ENCODE measurements around the gene GPR152. TPM values are rescaled to one million over a fixed set of nuclear protein-coding genes. Genes with fewer than 3 reads are reported as not detected.

GPR152 gene
- polyA plus RNA-seq, 2 of the 4 experiments (the other 2 are of a cell fraction), result not detected

- DNase-seq (ENCODE audit: low read depth in 1 of 2, low spot score in 1 of 2) (no peak), ATAC-seq (peak in 1 of 2 experiments; percentile 8; a peak in 3 of 6 replicates), FAIRE-seq (no peak)
- Histone ChIP-seq H3K4me3 (peak overlapping the region; percentile 73), H3K9me3 (no peaks in the 10 kb centered on the region), H3K27ac (peak overlapping the region; percentile 77 to 94), H3K4me1 (peaks cover 11% of the 10 kb centered on the region; the same call in 2 of the 3 replicates), H3K4me2 (peak overlapping the region; percentile 85)
- POLR2A ChIA-PET, result interaction anchor here (0.5 to 1.6 kb wide), 5 partner anchors 10 to 815 kb away, joined by 3 to 5 read pairs (median 4); partner anchors contain the start of gene AIP
- WGBS (ENCODE audit: missing lambda C conversion rate), result 48% methylated on average over 12 of the region's 12 CpGs
- CTCF ChIA-PET, result interaction anchor here (0.7 to 1.4 kb wide), 6 partner anchors 9 to 167 kb away, joined by 3 to 6 read pairs (median 3); partner anchors contain the start of genes PPP1CA and PTPRCAP
- TF ChIP-seq HES2 (IDR thresholded peaks at IDR 0.05) (no peak), FOXS1 (CRISPR knock-in tag; IDR thresholded peaks at IDR 0.05) (no peak), CBX8 (IDR thresholded peaks at IDR 0.05) (no peak), FOSL2 (IDR thresholded peaks at IDR 0.05) (no peak), FOSL2 (CRISPR knock-in tag; IDR thresholded peaks at IDR 0.05) (no peak), RNF2 (IDR thresholded peaks at IDR 0.05; ENCODE audit: borderline replicate concordance, low read depth) (no peak), POLR2A (IDR thresholded peaks at IDR 0.05; ENCODE audit: low read length) (no peak), NR3C1 (IDR thresholded peaks at IDR 0.05) (no peak), ATOH8 (CRISPR knock-in tag; IDR thresholded peaks at IDR 0.05; ENCODE audit: low read depth) (no peak), SREBF2 (IDR thresholded peaks at IDR 0.05) (no peak), FOSB (CRISPR knock-in tag; IDR thresholded peaks at IDR 0.05) (no peak), CHD2 (IDR thresholded peaks at IDR 0.05; ENCODE audit: low read length, partially characterized antibody) (no peak), ELK1 (IDR thresholded peaks at IDR 0.05; ENCODE audit: low read depth, low read length) (no peak), POLR2AphosphoS2 (conservative IDR thresholded peaks at IDR 0.05; ENCODE audit: low read length) (no peak), MYC (IDR thresholded peaks at IDR 0.05; ENCODE audit: borderline replicate concordance, low read length) (no peak), CEBPB (IDR thresholded peaks at IDR 0.05) (no peak), SMC3 (IDR thresholded peaks at IDR 0.05) (no peak)
- TF ChIP-seq, protein P1, sequence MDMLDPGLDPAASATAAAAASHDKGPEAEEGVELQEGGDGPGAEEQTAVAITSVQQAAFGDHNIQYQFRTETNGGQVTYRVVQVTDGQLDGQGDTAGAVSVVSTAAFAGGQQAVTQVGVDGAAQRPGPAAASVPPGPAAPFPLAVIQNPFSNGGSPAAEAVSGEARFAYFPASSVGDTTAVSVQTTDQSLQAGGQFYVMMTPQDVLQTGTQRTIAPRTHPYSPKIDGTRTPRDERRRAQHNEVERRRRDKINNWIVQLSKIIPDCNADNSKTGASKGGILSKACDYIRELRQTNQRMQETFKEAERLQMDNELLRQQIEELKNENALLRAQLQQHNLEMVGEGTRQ (IDR thresholded peaks at IDR 0.05), result no peak
These were observed 23.4 kb downstream of the GPR152 start for GRCh38 chr11:67429038-67429668.

- peak within 1 kb of the TSS; percentile 77 to 94 for H3K27ac ChIP-seq
- ATAC-seq (peak; percentile 81 to 90), DNase-seq (ENCODE audit: low read depth in 1 of 2, low spot score in 1 of 2) (peak; percentile 98 to 99), FAIRE-seq (no peak)
- 6% methylated on average over 49 of the region's 68 CpGs for WGBS (ENCODE audit: missing lambda C conversion rate)
- ChIA-PET POLR2A (interaction anchor here (0.5 to 1.6 kb wide), 7 partner anchors 10 to 814 kb away, joined by 3 to 5 read pairs (median 3); partner anchors contain the start of genes AIP, POLD4 and PPP1CA), CTCF (interaction anchor here (1.1 to 1.4 kb wide), 4 partner anchors 9 to 111 kb away, joined by 3 to 6 read pairs (median 3); partner anchors contain the start of genes PPP1CA and PTPRCAP)
- peak within 1 kb of the TSS; percentile 85 for H3K4me2 ChIP-seq
- H3K4me1 ChIP-seq, result peaks cover 11% of the 10 kb centered on the region; the same call in 2 of the 3 replicates
- H3K9me3 ChIP-seq, result no peaks in the 10 kb centered on the region
- H3K4me3 ChIP-seq, result peak within 1 kb of the TSS; percentile 73
- TF ChIP-seq E2F6 (IDR thresholded peaks at IDR 0.05; ENCODE audit: borderline replicate concordance, low read depth), result no peak
- TF ChIP-seq HES2 (IDR thresholded peaks at IDR 0.05), result no peak
- TF ChIP-seq TP53 (CRISPR knock-in tag; IDR thresholded peaks at IDR 0.05), result no peak
- TF ChIP-seq JUN (IDR thresholded peaks at IDR 0.05), result peak in 1 of 2 experiments; percentile 77; a peak in 3 of 5 replicates
- no peak for TF ChIP-seq FOSL2 (IDR thresholded peaks at IDR 0.05)
- 0 out of 2 replicates have a peak, but pooled peaks have one; percentile 24 for TF ChIP-seq FOSL2 (CRISPR knock-in tag; IDR thresholded peaks at IDR 0.05)
- TF ChIP-seq EP300 (IDR thresholded peaks at IDR 0.05), result no peak
- no peak for TF ChIP-seq CHD4 (IDR thresholded peaks at IDR 0.05; ENCODE audit: borderline replicate concordance)
- no peak for TF ChIP-seq HOXA7 (CRISPR knock-in tag; IDR thresholded peaks at IDR 0.05)
- TF ChIP-seq HOXB5 (CRISPR knock-in tag; IDR thresholded peaks at IDR 0.05), result no peak
- no peak for TF ChIP-seq SREBF2 (IDR thresholded peaks at IDR 0.05)
- no peak for TF ChIP-seq POLR2AphosphoS2 (conservative IDR thresholded peaks at IDR 0.05; ENCODE audit: low read length)
- TF ChIP-seq RAD21 (conservative IDR thresholded peaks at IDR 0.05 in 1 of 2, IDR thresholded peaks at IDR 0.05 in 1 of 2), result no peak
- TF ChIP-seq NPAS2 (CRISPR knock-in tag; IDR thresholded peaks at IDR 0.05; ENCODE audit: borderline replicate concordance), result no peak
- TF ChIP-seq MAFK (IDR thresholded peaks at IDR 0.05; ENCODE audit: partially characterized antibody), result no peak
- TF ChIP-seq PBX3 (IDR thresholded peaks at IDR 0.05), result peak; percentile 80
- TF ChIP-seq FOSB (CRISPR knock-in tag; IDR thresholded peaks at IDR 0.05), result no peak
- no peak for TF ChIP-seq EHMT2 (IDR thresholded peaks at IDR 0.05; ENCODE audit: low read depth)
These were observed 24.2 kb downstream of the GPR152 start, which contains the start of gene RPS6KB2 for GRCh38 chr11:67428052-67429001. RPS6KB2 (plus strand) TSS chr11:67428494; CDS start chr11:67428546, 52 bp downstream.

All from A549 (cell line).